BJ (cell line): Measurements from ENCODE around the gene TMTC1. TPM values are rescaled to one million over a fixed set of nuclear protein-coding genes. Genes with fewer than 3 reads are reported as not detected.

Experiments
- CTCF ChIA-PET: fragments of 350-600 bp; formaldehyde crosslinking; extraction: SDS; loops from one replicate; lab custom pipeline; 2021; ENCODE audit warnings: antibody characterized with exemption, inconsistent platforms; lab: Yijun Ruan, JAX
- POLR2A ChIA-PET: fragments of 300-600 bp; sonication (Branson Sonifier 250); formaldehyde crosslinking; extraction: SDS; loops from one replicate; lab custom pipeline; 2021; ENCODE audit warnings: antibody characterized with exemption; lab: Charles Lee
- DNase-seq: peaks from one replicate; pipeline ENCODE4 v3.0.0-alpha.2; 2011; ENCODE audit warnings: low read depth
- H3K27me3 ChIP-seq: 2 replicates; pipeline ENCODE4 v1.6.0; 2011; ENCODE audit warnings: low read length; ENCODE audit not compliant: control insufficient read depth, insufficient read depth
- H3K36me3 ChIP-seq: 2 replicates; pipeline ENCODE4 v1.5.1; 2011; ENCODE audit warnings: low read length; ENCODE audit not compliant: control insufficient read depth, insufficient read depth
- H3K4me3 ChIP-seq: 2 replicates; pipeline ENCODE4 v1.5.1; 2011; ENCODE audit warnings: low read depth, mild to moderate bottlenecking, control low read depth, low read length
- CTCF ChIP-seq: IDR thresholded peaks from 2 replicates; pipeline ENCODE4 v1.5.1; 2011; ENCODE audit warnings: low read depth, mild to moderate bottlenecking, control low read depth, inconsistent platforms, low read length, moderate library complexity; ENCODE audit not compliant: insufficient read depth
- polyA plus RNA-seq: library from polyadenylated mRNA; depleted of rRNA; stranded (reverse); fragments of >200 nt; gene quantifications from 2 replicates; pipeline ENCODE4 v1.2.3, GENCODE V29; 2011

Gene TMTC1
- polyA plus RNA-seq, 1 experiment: 21.8 TPM

GRCh38 chr12:29546000-29546399 lies 237.7 kb downstream of the TMTC1 start:
- CTCF ChIA-PET: interaction anchor here (0.6 to 1.4 kb wide), 4 partner anchors 34 to 228 kb away, joined by 3 to 5 read pairs (median 4); no protein-coding TSS in a partner anchor
- DNase-seq: no peak
- no peak overlapping the region for H3K4me3 ChIP-seq
- TF ChIP-seq CTCF: no peak
- H3K36me3 ChIP-seq: no peaks in the 10 kb centered on the region
- H3K27me3 ChIP-seq: no peaks in the 10 kb centered on the region
- POLR2A ChIA-PET: no interaction called here

GRCh38 chr12:29545102-29545467 lies 238.7 kb downstream of the TMTC1 start:
- ChIA-PET POLR2A (interaction anchor here (0.6 to 0.7 kb wide), 2 partner anchors 52 to 165 kb away, joined by 3 to 4 read pairs; no protein-coding TSS in a partner anchor), CTCF (interaction anchor here (0.7 to 2.3 kb wide), 5 partner anchors 18 to 247 kb away, joined by 3 to 8 read pairs (median 4); no protein-coding TSS in a partner anchor)
- no peak for DNase-seq
- no peak for TF ChIP-seq CTCF
- Histone ChIP-seq H3K36me3 (no peaks in the 10 kb centered on the region), H3K4me3 (no peak overlapping the region), H3K27me3 (no peaks in the 10 kb centered on the region)

- no peak for DNase-seq
- Histone ChIP-seq H3K36me3 (no peaks in the 10 kb centered on the region), H3K4me3 (no peak overlapping the region), H3K27me3 (no peaks in the 10 kb centered on the region)
- TF ChIP-seq CTCF: no peak
- ChIA-PET POLR2A (interaction anchor here (0.6 to 0.7 kb wide), 2 partner anchors 70 to 165 kb away, joined by 4 to 15 read pairs; no protein-coding TSS in a partner anchor), CTCF (interaction anchor here (0.7 to 2.3 kb wide), 4 partner anchors 19 to 248 kb away, joined by 3 to 8 read pairs (median 4); no protein-coding TSS in a partner anchor)
Measured at GRCh38 chr12:29544428-29545101, 239.2 kb downstream of the TMTC1 start.

- ChIA-PET CTCF (interaction anchor here (2.3 kb wide), 1 partner anchor 24 kb away, joined by 8 read pairs; no protein-coding TSS in a partner anchor), POLR2A (no interaction called here)
- TF ChIP-seq CTCF: no peak
- H3K36me3 ChIP-seq: no peaks in the 10 kb centered on the region
- no peak overlapping the region for H3K4me3 ChIP-seq
- no peaks in the 10 kb centered on the region for H3K27me3 ChIP-seq
- no peak for DNase-seq
Measured at GRCh38 chr12:29543036-29543435, 240.7 kb downstream of the TMTC1 start.

GRCh38 chr12:29537298-29537697 lies 246.4 kb downstream of the TMTC1 start:
- Histone ChIP-seq H3K27me3 (no peaks in the 10 kb centered on the region), H3K36me3 (no peaks in the 10 kb centered on the region), H3K4me3 (no peak overlapping the region)
- ChIA-PET POLR2A (no interaction called here), CTCF (interaction anchor here (1.2 to 1.5 kb wide), 3 partner anchors 15 to 18 kb away, joined by 3 to 6 read pairs (median 4); no protein-coding TSS in a partner anchor)
- no peak for TF ChIP-seq CTCF
- DNase-seq: no peak
